Smooth muscle cell (in vitro differentiated cells): ENCODE data around the gene OLIG1. TPM values are rescaled to one million over a fixed set of nuclear protein-coding genes. Genes with fewer than 3 reads are reported as not detected.

ENCODE experiments used
- DNase-seq: peaks from one replicate; lab custom pipeline; 2025; ENCODE audit not compliant: unreplicated experiment; lab: John Stamatoyannopoulos, UW
- H2AFZ ChIP-seq: fragments of 200-600 bp; sonication (generic); 2 replicates; pipeline ENCODE4 v1.6.0; 2016; ENCODE audit warnings: antibody characterized with exemption, low read depth, mild to moderate bottlenecking
- H3F3A ChIP-seq: fragments of 200-600 bp; sonication (generic); 2 replicates; pipeline ENCODE4 v1.6.0; 2017; ENCODE audit warnings: antibody characterized with exemption, low read depth
- H3K27ac ChIP-seq: fragments of 200-600 bp; sonication (generic); 2 replicates; pipeline ENCODE4 v1.5.1; 2016; ENCODE audit warnings: low read depth, mild to moderate bottlenecking
- H3K27me3 ChIP-seq: fragments of 200-600 bp; sonication (generic); 2 replicates; pipeline ENCODE4 v1.6.1; 2016; ENCODE audit warnings: low read depth, mild to moderate bottlenecking
- H3K36me3 ChIP-seq: fragments of 200-600 bp; sonication (generic); 2 replicates; pipeline ENCODE4 v1.5.1; 2016; ENCODE audit warnings: low read depth
- H3K4me1 ChIP-seq: fragments of 200-600 bp; sonication (generic); 2 replicates; pipeline ENCODE4 v1.5.1; 2016; ENCODE audit warnings: low read depth
- H3K4me2 ChIP-seq: fragments of 200-600 bp; sonication (generic); 2 replicates; pipeline ENCODE4 v1.6.0; 2016; ENCODE audit warnings: mild to moderate bottlenecking
- H3K4me3 ChIP-seq: fragments of 200-600 bp; sonication (generic); 2 replicates; pipeline ENCODE4 v1.5.1; 2016; ENCODE audit warnings: mild to moderate bottlenecking
- H3K79me2 ChIP-seq: fragments of 200-600 bp; sonication (generic); 2 replicates; pipeline ENCODE4 v1.6.0; 2016; ENCODE audit warnings: low read depth, mild to moderate bottlenecking
- H3K9ac ChIP-seq: fragments of 200-600 bp; sonication (generic); 2 replicates; pipeline ENCODE4 v1.6.0; 2016; ENCODE audit warnings: low read depth
- H3K9me3 ChIP-seq: fragments of 200-600 bp; sonication (generic); replicated peaks from 2 replicates; pipeline ENCODE4 v1.5.1; 2016; ENCODE audit warnings: low read depth
- H4K20me1 ChIP-seq: fragments of 200-600 bp; sonication (generic); 2 replicates; pipeline ENCODE4 v1.6.0; 2016; ENCODE audit warnings: low read depth
- WGBS: methylation state at CpG from one replicate; pipeline ENCODE4 v1.1.7; 2016; ENCODE audit warnings: low lambda C conversion rate; 5-methylcytosine and 5-hydroxymethylcytosine counted together
- polyA plus RNA-seq: library from polyadenylated mRNA; unstranded; fragments of >200 nt; fragmentation: Nextera tagmentation; extraction: Ambion mirVana; gene quantifications from 2 replicates; pipeline ENCODE4 v1.2.1, GENCODE V29; 2016
- total RNA-seq: library from RNA; depleted of rRNA; stranded (reverse); fragments of >200 nt; gene quantifications from 2 replicates; pipeline ENCODE4 v1.2.3, GENCODE V29; 2014
- TF ChIP-seq, protein P1 (sequence below): fragments of 200-600 bp; sonication (generic); IDR thresholded peaks from 2 replicates; pipeline ENCODE4 v1.5.1; 2017; ENCODE audit warnings: borderline replicate concordance, mild to moderate bottlenecking, antibody characterized with exemption; ENCODE audit not compliant: insufficient read depth, poor library complexity, severe bottlenecking

OLIG1 gene
- total and polyA plus RNA-seq, 2 experiments from 2014 or later = not detected

DNA sequence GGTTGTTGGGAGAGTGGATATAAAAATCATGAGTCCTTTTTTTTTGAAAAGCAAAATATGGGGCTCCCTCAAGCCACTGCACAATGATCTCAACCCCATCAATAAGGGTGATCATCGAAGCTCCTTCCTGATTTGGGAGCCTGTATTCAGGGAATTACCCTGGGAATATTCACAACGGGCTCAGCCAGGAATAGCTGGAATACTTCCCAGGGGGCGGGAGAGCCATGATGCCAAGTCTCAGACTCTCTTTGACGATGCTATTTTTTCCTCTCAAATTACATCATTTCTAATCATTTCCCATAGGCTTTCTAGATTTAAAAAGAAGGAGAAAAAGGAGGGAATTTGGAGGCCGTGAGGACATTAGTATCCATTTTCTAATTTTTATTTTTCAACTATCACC lies 18.4 kb downstream of the OLIG1 start:
- Histone ChIP-seq H2AFZ (no peak overlapping the region), H4K20me1 (no peaks in the 10 kb centered on the region), H3K27me3 (peaks cover 3% of the 10 kb centered on the region), H3F3A (no peaks in the 10 kb centered on the region), H3K27ac (no peak overlapping the region), H3K4me2 (no peak overlapping the region), H3K4me1 (no peaks in the 10 kb centered on the region), H3K36me3 (no peaks in the 10 kb centered on the region), H3K4me3 (no peak overlapping the region), H3K9me3 (no peaks in the 10 kb centered on the region), H3K79me2 (no peaks in the 10 kb centered on the region), H3K9ac (no peak overlapping the region)
- WGBS = 79% methylated on average over 5 of the region's 5 CpGs
- TF ChIP-seq, protein P1, sequence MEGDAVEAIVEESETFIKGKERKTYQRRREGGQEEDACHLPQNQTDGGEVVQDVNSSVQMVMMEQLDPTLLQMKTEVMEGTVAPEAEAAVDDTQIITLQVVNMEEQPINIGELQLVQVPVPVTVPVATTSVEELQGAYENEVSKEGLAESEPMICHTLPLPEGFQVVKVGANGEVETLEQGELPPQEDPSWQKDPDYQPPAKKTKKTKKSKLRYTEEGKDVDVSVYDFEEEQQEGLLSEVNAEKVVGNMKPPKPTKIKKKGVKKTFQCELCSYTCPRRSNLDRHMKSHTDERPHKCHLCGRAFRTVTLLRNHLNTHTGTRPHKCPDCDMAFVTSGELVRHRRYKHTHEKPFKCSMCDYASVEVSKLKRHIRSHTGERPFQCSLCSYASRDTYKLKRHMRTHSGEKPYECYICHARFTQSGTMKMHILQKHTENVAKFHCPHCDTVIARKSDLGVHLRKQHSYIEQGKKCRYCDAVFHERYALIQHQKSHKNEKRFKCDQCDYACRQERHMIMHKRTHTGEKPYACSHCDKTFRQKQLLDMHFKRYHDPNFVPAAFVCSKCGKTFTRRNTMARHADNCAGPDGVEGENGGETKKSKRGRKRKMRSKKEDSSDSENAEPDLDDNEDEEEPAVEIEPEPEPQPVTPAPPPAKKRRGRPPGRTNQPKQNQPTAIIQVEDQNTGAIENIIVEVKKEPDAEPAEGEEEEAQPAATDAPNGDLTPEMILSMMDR = no peak
- no peak for DNase-seq

DNA sequence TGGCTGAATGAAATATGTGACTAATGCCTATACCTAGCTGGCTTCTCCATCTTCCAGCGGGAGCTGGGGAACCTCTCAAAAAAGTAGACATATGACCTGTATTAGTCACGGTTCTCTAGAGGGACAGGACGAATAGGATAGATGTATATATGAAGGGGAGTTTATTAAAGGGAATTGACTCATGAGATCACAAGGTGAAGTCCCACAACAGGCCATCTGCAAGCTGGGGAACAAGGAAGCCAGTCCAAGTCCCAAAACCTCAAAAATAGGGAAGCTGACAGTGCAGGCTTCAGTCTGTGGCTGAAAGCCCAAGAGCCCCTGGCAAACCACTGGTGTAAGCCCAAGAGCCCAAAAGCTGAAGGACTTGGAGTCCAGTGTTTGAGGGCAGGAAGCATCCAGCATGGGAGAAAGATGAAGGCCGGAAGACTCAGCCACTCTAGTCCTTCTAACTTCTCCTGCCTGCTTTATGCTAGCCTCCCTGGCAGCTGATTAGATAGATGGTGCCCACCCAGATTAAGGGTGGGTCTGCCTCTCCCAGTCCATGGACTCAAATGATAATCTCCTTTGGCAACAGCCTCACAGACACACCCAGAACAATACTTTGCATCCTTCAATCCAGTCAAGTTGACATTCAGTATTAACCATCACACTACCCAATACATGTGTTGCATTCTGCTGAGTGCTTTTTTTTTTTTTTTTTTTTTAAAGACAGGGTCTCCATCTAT lies 19.6 kb downstream of the OLIG1 start:
- no peaks in the 10 kb centered on the region for H3K36me3 ChIP-seq
- no peaks in the 10 kb centered on the region for H4K20me1 ChIP-seq
- WGBS = 90% methylated on average over 4 of the region's 4 CpGs
- no peaks in the 10 kb centered on the region for H3F3A ChIP-seq
- H3K4me3 ChIP-seq = no peak overlapping the region
- no peaks in the 10 kb centered on the region for H3K4me1 ChIP-seq
- DNase-seq = no peak
- H3K27ac ChIP-seq = no peak overlapping the region
- H3K4me2 ChIP-seq = no peak overlapping the region
- TF ChIP-seq, protein P1 = no peak
- peaks cover 3% of the 10 kb centered on the region for H3K27me3 ChIP-seq
- H3K9me3 ChIP-seq = no peaks in the 10 kb centered on the region
- no peak overlapping the region for H2AFZ ChIP-seq
- no peak overlapping the region for H3K9ac ChIP-seq
- no peaks in the 10 kb centered on the region for H3K79me2 ChIP-seq

DNA sequence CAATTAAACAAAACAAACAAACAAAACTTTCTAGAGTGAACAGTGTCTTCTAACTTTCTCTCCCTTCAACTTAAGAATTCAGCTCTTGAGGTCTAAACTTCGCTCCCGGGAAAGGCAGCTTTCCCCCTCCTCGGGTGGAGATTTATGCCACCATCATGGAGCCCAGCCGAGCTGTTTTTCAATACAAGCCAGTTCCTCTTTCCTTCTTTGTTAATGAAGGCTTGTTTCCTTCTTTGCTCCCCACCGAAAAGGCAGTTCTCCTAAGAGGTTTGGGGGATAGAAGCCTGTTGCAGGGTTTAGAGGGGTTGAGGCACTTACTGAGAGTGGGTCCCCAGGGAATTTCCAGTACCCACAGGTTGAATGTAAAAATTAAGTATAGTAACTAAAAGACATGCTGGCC lies 26.5 kb downstream of the OLIG1 start:
- TF ChIP-seq, protein P1 = no peak
- 71% methylated on average over 5 of the region's 5 CpGs for WGBS
- no peaks in the 10 kb centered on the region for H3F3A ChIP-seq
- H3K9ac ChIP-seq = no peak overlapping the region
- no peaks in the 10 kb centered on the region for H3K36me3 ChIP-seq
- H3K27me3 ChIP-seq = peaks cover 3% of the 10 kb centered on the region
- H2AFZ ChIP-seq = peak overlapping the region; percentile 30
- DNase-seq = no peak
- H3K79me2 ChIP-seq = no peaks in the 10 kb centered on the region
- H3K4me1 ChIP-seq = peaks cover 8% of the 10 kb centered on the region
- H3K27ac ChIP-seq = no peak overlapping the region
- no peaks in the 10 kb centered on the region for H3K9me3 ChIP-seq
- H3K4me2 ChIP-seq = no peak overlapping the region
- no peak overlapping the region for H3K4me3 ChIP-seq
- no peaks in the 10 kb centered on the region for H4K20me1 ChIP-seq

DNA sequence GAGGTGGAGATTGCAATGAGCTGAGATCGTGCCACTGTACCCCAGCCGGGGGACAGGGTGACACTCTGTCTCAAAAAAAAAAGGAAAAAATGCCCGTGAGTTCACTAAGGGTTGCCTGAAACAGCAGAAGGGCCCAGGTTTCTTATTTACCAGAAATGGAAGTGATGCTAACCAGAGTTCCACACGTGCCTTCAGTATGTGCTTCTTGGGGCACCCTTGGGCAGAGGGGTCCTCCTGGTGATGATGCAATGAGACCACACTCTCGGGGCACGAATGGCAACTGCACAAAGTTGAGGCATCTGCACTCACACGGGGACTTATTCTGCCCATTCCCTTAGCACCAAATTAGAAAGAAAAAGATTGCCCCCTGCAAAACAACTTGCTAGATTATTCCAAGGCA lies 29.2 kb downstream of the OLIG1 start:
- Histone ChIP-seq H3K27ac (no peak overlapping the region), H2AFZ (no peak overlapping the region), H3F3A (no peaks in the 10 kb centered on the region), H3K27me3 (peaks cover 8% of the 10 kb centered on the region), H3K9me3 (no peaks in the 10 kb centered on the region), H3K9ac (no peak overlapping the region), H4K20me1 (no peaks in the 10 kb centered on the region), H3K79me2 (no peaks in the 10 kb centered on the region), H3K4me3 (no peak overlapping the region), H3K4me2 (no peak overlapping the region), H3K4me1 (peaks cover 8% of the 10 kb centered on the region), H3K36me3 (no peaks in the 10 kb centered on the region)
- 87% methylated on average over 7 of the region's 7 CpGs for WGBS
- no peak for DNase-seq
- TF ChIP-seq, protein P1 = no peak
